COR-L47 (cell line): Measurements from ENCODE around the gene SPTLC3.
"Not testable (repeated sequence)": the region's sequence is repeated elsewhere in the genome, so short reads cannot be mapped to it uniquely, and the experiment has no call there.

Experiments
- DNase-seq: peaks from one replicate; lab custom pipeline; 2025; lab: John Stamatoyannopoulos, UW

Gene SPTLC3

DNA sequence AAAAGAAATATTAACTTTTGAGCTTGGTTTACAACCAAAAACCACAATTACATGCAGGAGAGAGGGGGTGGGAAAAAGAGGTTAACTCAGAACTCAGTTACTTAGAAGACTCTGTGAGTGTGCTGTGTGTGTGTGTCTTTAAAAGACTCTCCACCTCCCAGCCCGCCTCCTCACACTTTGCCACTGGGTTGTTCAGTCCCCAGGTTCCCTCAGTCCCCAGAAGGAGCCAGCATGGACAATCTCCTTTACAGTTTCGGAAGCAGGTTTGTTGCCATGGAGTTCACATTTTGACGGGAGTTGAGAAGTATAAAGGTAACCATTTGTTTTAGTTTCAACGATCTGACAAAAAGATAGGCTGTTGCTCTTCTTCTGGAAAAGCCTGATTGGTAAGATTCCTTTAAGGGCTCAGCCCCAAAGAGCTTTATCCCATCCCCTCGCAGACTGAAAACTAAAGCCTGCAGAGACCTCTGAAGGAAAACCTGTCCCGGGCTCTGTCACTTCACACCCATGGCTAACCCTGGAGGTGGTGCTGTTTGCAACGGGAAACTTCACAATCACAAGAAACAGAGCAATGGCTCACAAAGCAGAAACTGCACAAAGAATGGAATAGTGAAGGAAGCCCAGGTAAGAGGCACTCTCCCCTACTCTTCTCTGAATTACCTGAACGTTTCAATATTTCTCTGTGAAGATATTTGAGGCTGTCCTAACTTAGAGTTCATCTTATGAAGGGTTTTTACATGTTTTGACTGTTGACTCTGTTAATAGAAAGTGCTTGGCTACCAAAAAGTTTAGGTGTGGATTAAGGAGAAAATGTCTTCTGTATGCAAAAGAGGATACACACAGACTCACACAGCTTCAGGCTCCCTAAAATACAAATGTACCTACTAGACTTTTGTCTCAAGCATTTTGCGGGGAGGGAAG is at the start of gene SPTLC3:
Gene SPTLC3 (plus strand): TSS at position 212 of the 921 bp plus-strand sequence. CDS start 296 bp downstream, at position 508.
- no peak for DNase-seq

- no peak for DNase-seq
Measured at GRCh38 chr20:12961725-12962124, 47.0 kb upstream of the SPTLC3 start.

- no peak for DNase-seq
Measured at GRCh38 chr20:12962895-12963294, 45.9 kb upstream of the SPTLC3 start.

- DNase-seq, result no peak
Measured at GRCh38 chr20:12963416-12963815, 45.4 kb upstream of the SPTLC3 start.

DNA sequence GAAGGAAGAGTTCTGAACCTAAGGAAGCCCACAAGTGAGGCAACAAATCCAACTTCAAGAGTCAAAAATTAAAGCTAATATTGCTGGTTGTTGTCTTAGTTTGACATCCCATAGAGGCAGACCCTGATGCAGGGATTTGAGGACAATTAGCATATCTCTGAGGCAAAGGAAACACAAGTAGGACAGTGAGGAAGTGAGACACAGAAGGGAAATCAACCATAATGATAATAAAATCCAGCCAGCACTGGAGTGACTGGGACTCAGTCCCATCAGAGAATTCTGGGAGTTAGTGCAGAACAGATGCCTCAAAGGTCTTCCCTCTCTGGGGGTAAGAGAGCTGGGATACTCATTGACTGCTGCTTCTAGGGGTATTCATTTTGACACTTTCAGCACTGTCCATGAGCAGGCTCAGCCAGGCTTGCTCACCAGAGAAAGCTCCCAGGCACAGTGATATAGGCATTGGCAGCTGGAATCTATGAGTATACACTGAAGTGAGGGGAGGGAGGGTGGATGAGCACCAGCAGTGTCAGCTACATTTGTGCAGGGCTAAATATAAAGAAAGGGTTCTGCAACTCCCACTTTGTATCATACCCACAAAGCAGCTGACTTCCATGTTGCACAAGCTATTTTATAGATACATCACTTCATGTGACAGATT is 43.4 kb upstream of the SPTLC3 start:
- no peak for DNase-seq

DNA sequence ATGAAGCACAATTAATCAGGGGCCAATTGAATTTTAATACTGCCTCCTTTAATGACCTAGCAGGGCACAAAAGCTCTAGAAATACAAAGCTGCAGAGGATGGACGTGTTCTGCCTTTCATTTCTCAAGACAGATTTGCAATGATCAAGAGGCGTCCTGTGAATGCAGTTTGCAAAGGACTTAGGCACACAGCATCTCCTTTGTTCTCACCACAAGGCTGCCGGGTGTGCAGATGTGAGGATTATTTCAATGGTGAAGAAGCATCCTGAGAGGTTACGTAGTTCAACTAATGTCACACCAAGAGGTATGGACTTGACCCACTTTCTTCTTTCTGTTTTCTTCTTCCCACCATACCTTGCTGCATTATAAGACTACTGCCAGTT is 42.9 kb upstream of the SPTLC3 start:
- DNase-seq, result no peak

DNA sequence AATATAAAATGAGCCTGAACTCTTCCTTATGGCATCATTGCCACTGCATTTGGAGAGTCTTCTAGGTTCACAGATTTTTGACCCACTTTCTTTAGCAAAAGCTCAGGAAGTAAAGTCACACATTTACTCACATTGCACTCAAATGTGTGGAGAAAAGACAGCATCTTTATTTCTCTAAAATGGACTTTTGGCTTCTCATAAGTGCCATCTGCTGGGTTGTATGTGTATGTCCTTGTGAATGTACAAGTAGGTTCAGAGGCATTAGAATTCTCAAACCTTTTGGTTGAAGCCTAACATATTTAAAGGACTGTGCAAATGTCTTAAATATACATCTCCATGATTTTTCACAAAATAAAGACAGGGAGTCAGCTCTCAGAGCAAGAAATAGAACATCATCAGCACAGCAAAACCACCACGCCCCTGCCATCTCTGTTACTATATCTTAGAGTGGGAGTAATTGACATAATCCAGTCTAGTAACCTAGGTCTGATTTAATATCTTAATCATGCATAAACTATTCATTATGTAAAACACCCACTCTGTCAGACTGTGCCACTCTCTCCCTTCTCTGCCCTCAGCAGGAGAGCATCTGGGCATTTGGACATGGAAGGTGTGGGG is 42.2 kb upstream of the SPTLC3 start:
- DNase-seq, result peak; percentile 28

DNA sequence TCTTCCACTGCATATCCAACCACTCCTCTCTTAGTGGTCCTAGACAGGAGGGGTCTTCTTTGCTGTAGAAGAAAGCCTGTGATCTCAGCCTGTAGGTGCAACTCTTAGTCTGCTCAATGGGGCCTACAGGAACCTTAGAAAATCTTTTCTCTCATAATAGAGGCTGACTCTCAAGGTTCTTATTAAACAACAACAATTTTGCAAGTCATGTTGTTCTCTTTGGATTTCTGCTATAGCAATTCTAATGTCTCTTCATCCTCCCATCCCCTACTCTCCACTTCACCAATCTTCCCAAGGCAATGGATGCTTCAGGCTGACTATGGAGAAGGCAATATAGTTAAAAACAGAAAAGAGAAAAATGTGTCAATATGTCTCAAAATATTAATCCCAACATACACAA is 40.8 kb upstream of the SPTLC3 start:
- no peak for DNase-seq

- DNase-seq, result no peak
Measured at GRCh38 chr20:12968472-12968871, 40.3 kb upstream of the SPTLC3 start.

GRCh38 chr20:12969071-12969669 is 39.6 kb upstream of the SPTLC3 start:
- DNase-seq, result no peak

GRCh38 chr20:12970372-12970821 is 38.4 kb upstream of the SPTLC3 start:
- DNase-seq, result peak; percentile 9

- no peak for DNase-seq
Measured at GRCh38 chr20:12975833-12976608, 32.8 kb upstream of the SPTLC3 start.

- no peak for DNase-seq
Measured at GRCh38 chr20:12976720-12977309, 32.0 kb upstream of the SPTLC3 start.

- no peak for DNase-seq
Measured at GRCh38 chr20:12977328-12978125, 31.2 kb upstream of the SPTLC3 start.

DNA sequence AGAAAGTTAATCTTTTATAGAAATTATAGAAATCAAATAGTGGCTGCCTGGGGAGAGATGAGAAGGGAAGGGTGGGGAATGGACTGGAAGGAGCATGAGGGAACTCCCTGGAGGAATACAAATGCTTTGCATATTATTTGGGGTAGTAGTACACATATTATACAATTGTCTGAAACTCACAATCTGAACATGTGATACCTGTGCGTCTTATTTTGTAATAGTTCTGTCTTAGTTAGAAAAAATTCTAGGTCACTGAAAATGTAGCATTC is 30.7 kb upstream of the SPTLC3 start:
- no peak for DNase-seq

DNA sequence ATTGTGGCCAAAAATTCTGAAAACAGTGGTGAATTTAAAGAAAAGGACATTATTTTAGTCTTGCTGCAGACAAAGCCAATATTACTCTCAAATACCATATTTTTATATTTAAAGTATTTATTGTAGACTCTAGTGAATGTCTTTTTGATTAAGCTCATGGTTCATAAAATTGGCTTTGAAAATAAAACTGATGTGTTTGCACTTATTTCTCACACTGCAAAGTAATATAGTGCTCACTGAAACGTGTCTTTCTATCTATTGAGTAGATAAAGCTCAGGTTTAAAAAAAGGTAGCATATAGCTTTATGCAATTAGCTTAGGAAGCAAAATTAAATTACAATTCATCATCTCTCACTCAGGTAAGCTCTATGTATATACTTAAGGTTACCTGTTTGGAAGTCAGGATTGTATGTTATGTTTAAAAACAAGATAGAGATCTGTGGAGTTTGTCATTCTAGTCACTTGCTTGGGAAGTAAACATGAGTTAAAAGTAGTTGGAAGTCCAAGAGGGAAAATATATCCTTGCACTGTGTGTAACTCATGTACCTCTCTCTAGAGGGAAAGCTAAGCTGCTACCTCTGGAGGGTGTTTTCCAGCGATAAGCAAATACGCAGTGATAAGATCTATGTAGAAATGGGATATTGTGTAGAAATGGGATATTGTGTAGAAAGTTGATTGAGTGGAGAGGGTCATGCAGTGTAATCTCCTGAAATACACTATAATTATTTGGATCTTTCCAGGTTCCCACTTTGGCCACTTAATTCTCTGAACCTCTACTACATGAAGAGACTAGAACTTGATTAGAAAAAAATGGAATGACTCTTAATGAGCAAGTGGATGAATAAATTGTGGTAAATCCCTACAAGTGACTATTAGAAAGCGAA is 29.9 kb upstream of the SPTLC3 start:
- no peak for DNase-seq

DNA sequence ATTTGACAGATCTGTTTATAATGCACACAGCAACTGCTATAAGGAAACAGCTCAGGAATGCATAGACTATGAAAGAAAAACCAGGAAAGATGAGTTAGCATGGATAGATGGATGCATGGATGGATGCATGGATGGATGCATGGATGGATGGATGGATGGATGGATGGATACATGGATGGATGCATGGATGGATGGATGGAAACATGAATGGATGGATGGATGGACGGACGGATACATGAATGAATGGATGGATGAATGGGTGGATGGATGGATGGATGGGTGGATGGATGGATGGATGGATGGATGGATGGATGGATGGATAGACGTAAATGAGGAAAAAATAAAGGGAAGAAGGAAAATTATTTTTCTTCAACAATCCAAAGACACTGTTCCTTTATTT is 29.1 kb upstream of the SPTLC3 start:
- DNase-seq, result not testable (repeated sequence)

DNA sequence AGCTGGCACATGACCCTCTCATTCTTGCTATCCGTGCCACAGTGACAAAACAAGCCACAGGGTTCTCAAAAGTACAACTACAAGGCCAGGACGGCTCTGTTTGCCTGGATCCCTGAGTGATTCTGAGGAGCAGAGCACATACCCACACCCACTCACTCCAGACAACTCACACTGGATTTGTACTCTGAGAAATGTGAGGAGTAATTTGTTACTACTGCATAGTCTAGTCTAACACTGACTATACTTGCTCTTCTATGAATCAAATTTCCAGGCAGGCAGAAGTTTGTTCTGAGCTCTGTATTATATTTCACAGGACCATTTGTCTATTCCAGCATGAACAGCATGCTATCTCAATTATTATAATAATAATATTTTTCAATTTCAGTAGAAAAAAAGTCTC is 26.7 kb upstream of the SPTLC3 start:
- DNase-seq, result no peak

DNA sequence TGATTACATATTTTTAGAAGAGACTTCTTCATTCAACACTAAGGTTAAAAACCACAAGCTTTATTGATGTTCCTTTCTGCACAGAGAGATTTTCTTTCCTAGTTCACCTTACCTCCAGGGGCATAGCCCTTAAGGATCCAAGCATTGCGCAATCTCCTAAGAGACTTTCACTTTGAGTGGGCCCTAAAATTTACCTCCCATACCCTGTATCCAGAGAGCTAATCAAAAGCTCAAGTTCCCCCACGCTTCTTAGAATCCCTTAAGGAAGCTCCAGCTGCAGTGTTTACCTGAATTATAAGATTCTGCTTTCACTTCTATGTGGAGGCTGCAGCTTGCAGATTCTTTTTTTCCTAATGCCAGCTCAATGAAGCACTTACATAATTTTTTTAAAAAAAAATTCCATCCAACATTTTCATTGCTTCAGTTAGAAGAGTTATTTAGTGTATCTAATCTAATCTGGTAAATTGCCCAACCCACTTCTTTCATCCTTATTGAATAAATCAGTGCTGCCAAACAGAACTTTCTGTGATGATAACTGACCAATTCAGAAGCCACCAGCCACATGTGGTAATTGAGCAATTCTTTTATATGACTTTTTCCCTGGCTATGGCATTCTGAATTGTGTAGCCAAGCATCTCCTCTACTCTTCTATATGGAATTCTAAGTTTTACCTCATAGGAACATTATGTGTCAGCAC is 24.6 kb upstream of the SPTLC3 start:
- DNase-seq, result no peak
